OCI-LY3 (cell line): ENCODE results near the gene MAPKAPK2.

Experiments
- H2AFZ ChIP-seq: fragments of 200-600, 300-600 bp; shearing (Covaris generic); 2 replicates; pipeline ENCODE4 v1.6.0; 2014; ENCODE audit warnings: antibody characterized with exemption, low read depth, low read length
- H3K27ac ChIP-seq: fragments of 200-600, 300-600 bp; sonication (generic); 2 replicates; pipeline ENCODE4 v1.5.1; 2014; ENCODE audit warnings: mild to moderate bottlenecking, low read length, moderate library complexity, mixed read lengths
- H3K27me3 ChIP-seq: fragments of 200-600, 300-600 bp; sonication (generic); 2 replicates; pipeline ENCODE4 v1.6.1; 2014; ENCODE audit warnings: low read depth, low read length, mixed read lengths
- H3K36me3 ChIP-seq: fragments of 200-600, 300-600 bp; sonication (generic); replicated peaks from 2 replicates; pipeline ENCODE3; 2014; ENCODE audit warnings: low read depth, low read length, mixed read lengths
- H3K4me1 ChIP-seq: fragments of 300-600, 200-600 bp; sonication (generic); 2 replicates; pipeline ENCODE4 v1.6.1; 2014; ENCODE audit warnings: low read length, mixed read lengths
- H3K4me2 ChIP-seq: fragments of 200-600, 300-600 bp; sonication (generic); 2 replicates; pipeline ENCODE4 v1.6.1; 2014; ENCODE audit warnings: low read length, mixed read lengths
- H3K4me3 ChIP-seq: fragments of 300-600, 200-600 bp; sonication (generic); 2 replicates; pipeline ENCODE4 v1.5.1; 2014; ENCODE audit warnings: antibody characterized with exemption, mild to moderate bottlenecking, low read length, moderate library complexity
- H3K79me2 ChIP-seq: fragments of 300-600, 200-600 bp; shearing (Covaris generic); 2 replicates; pipeline ENCODE4 v1.6.1; 2014; ENCODE audit warnings: mild to moderate bottlenecking, low read length, mixed read lengths
- H3K9ac ChIP-seq: fragments of 300-600, 200-600 bp; shearing (Covaris generic); 2 replicates; pipeline ENCODE4 v1.6.0; 2014; ENCODE audit warnings: mild to moderate bottlenecking, low read length, moderate library complexity
- H3K9me3 ChIP-seq: fragments of 200-600, 300-600 bp; shearing (Covaris generic); 2 replicates; pipeline ENCODE4 v1.6.1; 2014; ENCODE audit warnings: low read length, mixed read lengths; ENCODE audit not compliant: insufficient read depth
- H4K20me1 ChIP-seq: fragments of 200-600, 300-600 bp; sonication (generic); 2 replicates; pipeline ENCODE4 v1.6.1; 2016; ENCODE audit warnings: low read length, mixed read lengths; ENCODE audit not compliant: insufficient read depth
- EZH2phosphoT487 ChIP-seq: fragments of 200-600 bp; shearing (Covaris generic); IDR thresholded peaks from 2 replicates; pipeline ENCODE4 v1.6.1; 2018; ENCODE audit warnings: antibody characterized with exemption, mixed run types, low read depth
- TF ChIP-seq, protein P1 (sequence below): fragments of 200-600, 300-600 bp; sonication (generic); IDR thresholded peaks from 2 replicates; pipeline ENCODE4 v1.5.1; 2014; ENCODE audit warnings: antibody characterized with exemption, low read length, low read depth

MAPKAPK2 gene

DNA sequence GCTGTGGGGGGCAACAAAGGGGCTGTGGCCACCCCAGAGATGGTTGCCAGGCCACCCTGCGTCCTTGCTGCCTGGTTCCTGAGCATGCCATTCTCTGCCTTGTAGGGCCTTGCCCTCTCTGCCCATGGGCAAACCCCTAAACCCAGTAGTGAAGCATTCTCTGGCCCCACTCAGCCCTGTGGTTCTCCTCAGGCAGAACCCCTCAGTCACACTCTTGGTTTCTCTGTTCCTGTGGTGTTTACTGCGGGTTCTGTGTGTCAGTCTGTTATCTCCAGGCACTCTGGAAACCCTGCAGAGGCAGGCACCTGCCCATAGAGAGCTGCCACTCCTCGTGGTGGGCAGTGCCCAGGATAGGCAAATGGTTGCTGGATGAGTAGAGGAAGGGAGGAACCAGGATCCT lies 44.8 kb downstream of the MAPKAPK2 start:
- Histone ChIP-seq H3K27me3 (no peaks in the 10 kb centered on the region), H3K36me3 (peaks cover 37% of the 10 kb centered on the region), H3K27ac (peak overlapping the region; percentile 71)

DNA sequence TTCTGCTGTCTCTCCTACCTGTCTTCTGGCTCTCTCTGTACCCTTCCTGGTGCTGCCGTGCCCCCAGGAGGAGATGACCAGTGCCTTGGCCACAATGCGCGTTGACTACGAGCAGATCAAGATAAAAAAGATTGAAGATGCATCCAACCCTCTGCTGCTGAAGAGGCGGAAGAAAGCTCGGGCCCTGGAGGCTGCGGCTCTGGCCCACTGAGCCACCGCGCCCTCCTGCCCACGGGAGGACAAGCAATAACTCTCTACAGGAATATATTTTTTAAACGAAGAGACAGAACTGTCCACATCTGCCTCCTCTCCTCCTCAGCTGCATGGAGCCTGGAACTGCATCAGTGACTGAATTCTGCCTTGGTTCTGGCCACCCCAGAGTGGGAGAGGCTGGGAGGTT lies 47.8 kb downstream of the MAPKAPK2 start:
- Histone ChIP-seq H3K9ac (no peak overlapping the region), H3K36me3 (peaks cover 50% of the 10 kb centered on the region), H4K20me1 (no peaks in the 10 kb centered on the region), H3K4me2 (peak overlapping the region; percentile 21), H3K27me3 (no peaks in the 10 kb centered on the region), H3K4me1 (peaks cover 98% of the 10 kb centered on the region), H3K79me2 (peaks cover 15% of the 10 kb centered on the region), H2AFZ (no peak overlapping the region), H3K27ac (peak overlapping the region; percentile 26), H3K4me3 (no peak overlapping the region), H3K9me3 (no peaks in the 10 kb centered on the region)
- TF ChIP-seq, protein P1, sequence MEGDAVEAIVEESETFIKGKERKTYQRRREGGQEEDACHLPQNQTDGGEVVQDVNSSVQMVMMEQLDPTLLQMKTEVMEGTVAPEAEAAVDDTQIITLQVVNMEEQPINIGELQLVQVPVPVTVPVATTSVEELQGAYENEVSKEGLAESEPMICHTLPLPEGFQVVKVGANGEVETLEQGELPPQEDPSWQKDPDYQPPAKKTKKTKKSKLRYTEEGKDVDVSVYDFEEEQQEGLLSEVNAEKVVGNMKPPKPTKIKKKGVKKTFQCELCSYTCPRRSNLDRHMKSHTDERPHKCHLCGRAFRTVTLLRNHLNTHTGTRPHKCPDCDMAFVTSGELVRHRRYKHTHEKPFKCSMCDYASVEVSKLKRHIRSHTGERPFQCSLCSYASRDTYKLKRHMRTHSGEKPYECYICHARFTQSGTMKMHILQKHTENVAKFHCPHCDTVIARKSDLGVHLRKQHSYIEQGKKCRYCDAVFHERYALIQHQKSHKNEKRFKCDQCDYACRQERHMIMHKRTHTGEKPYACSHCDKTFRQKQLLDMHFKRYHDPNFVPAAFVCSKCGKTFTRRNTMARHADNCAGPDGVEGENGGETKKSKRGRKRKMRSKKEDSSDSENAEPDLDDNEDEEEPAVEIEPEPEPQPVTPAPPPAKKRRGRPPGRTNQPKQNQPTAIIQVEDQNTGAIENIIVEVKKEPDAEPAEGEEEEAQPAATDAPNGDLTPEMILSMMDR, result no peak
- TF ChIP-seq EZH2phosphoT487, result no peak

More for the DNA sequence above, 44.8 kb downstream of the MAPKAPK2 start:
- Histone ChIP-seq H3K9ac (no peak overlapping the region; the same call in 1 of the 2 replicates), H3K4me1 (peaks cover 92% of the 10 kb centered on the region), H3K79me2 (peaks cover 39% of the 10 kb centered on the region), H4K20me1 (peaks cover 23% of the 10 kb centered on the region), H3K4me2 (peak overlapping the region; percentile 51), H3K4me3 (no peak overlapping the region), H3K9me3 (no peaks in the 10 kb centered on the region), H2AFZ (no peak overlapping the region)
- TF ChIP-seq, protein P1, result no peak
- TF ChIP-seq EZH2phosphoT487, result no peak

DNA sequence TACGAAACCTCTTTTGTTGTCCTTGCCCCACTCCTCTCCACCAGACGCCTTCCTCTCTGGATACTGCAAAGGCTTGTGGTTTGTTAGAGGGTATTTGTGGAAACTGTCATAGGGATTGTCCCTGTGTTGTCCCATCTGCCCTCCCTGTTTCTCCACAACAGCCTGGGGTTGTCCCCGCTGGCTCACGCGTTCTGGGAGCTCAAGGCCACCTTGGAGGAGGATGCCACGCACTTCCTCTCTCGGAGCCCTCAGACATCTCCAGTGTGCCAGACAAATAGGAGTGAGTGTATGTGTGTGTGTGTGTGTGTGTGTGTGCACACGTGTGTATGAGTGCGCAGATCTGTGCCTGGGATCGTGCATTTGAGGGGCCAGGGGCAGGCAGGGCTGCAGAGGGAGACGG lies 48.3 kb downstream of the MAPKAPK2 start:
- Histone ChIP-seq H3K9me3 (no peaks in the 10 kb centered on the region), H3K27me3 (no peaks in the 10 kb centered on the region), H3K27ac (peak overlapping the region; percentile 26), H3K9ac (no peak overlapping the region; the same call in 1 of the 2 replicates), H3K4me1 (peaks cover 100% of the 10 kb centered on the region), H4K20me1 (no peaks in the 10 kb centered on the region), H3K79me2 (peaks cover 11% of the 10 kb centered on the region), H2AFZ (no peak overlapping the region), H3K4me3 (no peak overlapping the region), H3K36me3 (peaks cover 50% of the 10 kb centered on the region), H3K4me2 (peak overlapping the region; percentile 21)
- TF ChIP-seq EZH2phosphoT487, result no peak
- TF ChIP-seq, protein P1, result no peak

DNA sequence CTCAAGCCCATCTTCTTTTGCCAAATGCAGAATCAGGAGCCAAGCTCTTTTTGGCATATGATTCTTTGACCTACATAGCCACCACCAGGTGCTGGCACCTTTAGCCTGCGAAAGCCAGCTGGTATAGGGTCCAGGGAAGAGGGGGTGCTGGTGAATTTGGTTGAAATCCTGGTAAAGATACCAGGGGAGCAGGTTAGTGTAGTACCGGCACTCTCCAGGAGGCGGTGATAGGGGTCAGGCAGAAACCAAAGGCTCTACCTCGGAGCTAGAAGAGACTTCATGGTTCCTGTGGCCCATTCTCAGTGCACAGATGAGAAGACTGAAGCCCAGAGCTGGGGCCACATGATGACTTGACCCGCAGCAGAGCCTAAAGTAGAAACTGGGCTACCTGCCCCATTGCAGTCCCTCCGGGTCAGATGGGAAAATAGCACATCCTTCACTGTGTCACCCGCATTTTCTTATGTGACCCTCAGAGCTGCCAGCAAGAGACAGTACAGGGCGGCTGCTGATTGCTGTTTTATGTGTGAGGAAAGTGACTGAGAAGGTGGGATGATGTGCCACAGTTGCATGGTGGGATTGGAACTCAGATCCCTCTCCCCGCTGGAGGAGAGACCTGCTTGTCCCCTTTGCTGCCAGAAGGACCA lies 49.9 kb downstream of the MAPKAPK2 start:
- Histone ChIP-seq H4K20me1 (no peaks in the 10 kb centered on the region), H3K79me2 (no peaks in the 10 kb centered on the region), H3K9ac (peak overlapping the region; percentile 17; the same call in 1 of the 2 replicates), H3K9me3 (no peaks in the 10 kb centered on the region), H3K4me2 (no peak overlapping the region), H3K4me3 (no peak overlapping the region), H3K4me1 (peaks cover 100% of the 10 kb centered on the region), H2AFZ (no peak overlapping the region), H3K36me3 (peaks cover 46% of the 10 kb centered on the region), H3K27me3 (no peaks in the 10 kb centered on the region), H3K27ac (peak overlapping the region; percentile 27)
- TF ChIP-seq, protein P1, result peak; percentile 94
- TF ChIP-seq EZH2phosphoT487, result no peak
